Effector CD8-positive, alpha-beta T cell (primary cell): ENCODE results near the gene RAB40C.

Experiments
- DNase-seq: peaks from one replicate; lab custom pipeline; 2025; lab: John Stamatoyannopoulos, UW

RAB40C gene

GRCh38 chr16:617855-618254 is 28.0 kb downstream of the RAB40C start:
- no peak for DNase-seq

GRCh38 chr16:619476-620100 is 29.7 kb downstream of the RAB40C start:
- DNase-seq: no peak

GRCh38 chr16:620700-621525 is 31.0 kb downstream of the RAB40C start:
- DNase-seq: no peak

GRCh38 chr16:621526-622105 is 31.8 kb downstream of the RAB40C start:
- no peak for DNase-seq

- no peak for DNase-seq
These were observed 33.0 kb downstream of the RAB40C start for GRCh38 chr16:622920-623280.

GRCh38 chr16:624526-625070 is 34.7 kb downstream of the RAB40C start:
- DNase-seq: no peak

- no peak for DNase-seq
These were observed 35.5 kb downstream of the RAB40C start for GRCh38 chr16:625117-625976.

- no peak for DNase-seq
These were observed 36.3 kb downstream of the RAB40C start for GRCh38 chr16:625977-626765.

GRCh38 chr16:626787-627453 is 37.1 kb downstream of the RAB40C start:
- DNase-seq: no peak

GRCh38 chr16:627454-628239 is 37.8 kb downstream of the RAB40C start:
- DNase-seq: no peak

- DNase-seq: no peak
These were observed 38.6 kb downstream of the RAB40C start for GRCh38 chr16:628321-629061.

GRCh38 chr16:629185-629832 is 39.4 kb downstream of the RAB40C start:
- DNase-seq: no peak

- DNase-seq: no peak
These were observed 40.0 kb downstream of the RAB40C start for GRCh38 chr16:629833-630248.

GRCh38 chr16:630249-630814 is 40.5 kb downstream of the RAB40C start:
- DNase-seq: no peak

- DNase-seq: no peak
These were observed 41.0 kb downstream of the RAB40C start, which contains the start of gene WFIKKN1 for GRCh38 chr16:630815-631405. Gene WFIKKN1, plus strand, starts transcription at chr16:630985. Its CDS starts 269 bp downstream, at chr16:631254.

- DNase-seq: no peak
These were observed 42.0 kb downstream of the RAB40C start for GRCh38 chr16:631808-632358.
